ENCODE data around the gene BMPR1A.

DNA sequence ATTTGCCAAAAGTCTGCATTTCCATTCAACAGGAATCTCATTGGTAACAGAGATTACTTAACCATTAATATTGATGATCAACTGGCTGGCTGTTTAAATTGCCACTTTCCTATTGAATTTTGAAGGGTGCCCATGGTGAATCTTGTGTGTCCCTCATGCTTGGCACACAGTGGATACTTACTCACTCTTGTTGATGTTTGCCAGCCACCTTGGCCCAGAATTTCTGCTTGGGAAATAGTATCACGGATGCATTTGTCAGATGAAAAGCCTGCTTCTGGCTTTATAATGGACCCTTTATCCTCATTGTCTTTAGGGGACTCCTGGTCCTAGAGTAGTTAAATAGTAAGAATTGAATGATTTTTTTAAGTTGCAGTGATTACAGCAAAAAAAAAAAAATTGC lies 149.0 kb downstream of the BMPR1A start:
- TF ChIP-seq ZFP3 (CRISPR knock-in tag; IDR thresholded peaks at IDR 0.05) (no peak), SNAI2 (CRISPR knock-in tag; IDR thresholded peaks at IDR 0.05) (no peak), ZFP30 (CRISPR knock-in tag; IDR thresholded peaks at IDR 0.05) (no peak), ISL1 (CRISPR knock-in tag; IDR thresholded peaks at IDR 0.05) (no peak)
- TF ChIP-seq, protein P1, sequence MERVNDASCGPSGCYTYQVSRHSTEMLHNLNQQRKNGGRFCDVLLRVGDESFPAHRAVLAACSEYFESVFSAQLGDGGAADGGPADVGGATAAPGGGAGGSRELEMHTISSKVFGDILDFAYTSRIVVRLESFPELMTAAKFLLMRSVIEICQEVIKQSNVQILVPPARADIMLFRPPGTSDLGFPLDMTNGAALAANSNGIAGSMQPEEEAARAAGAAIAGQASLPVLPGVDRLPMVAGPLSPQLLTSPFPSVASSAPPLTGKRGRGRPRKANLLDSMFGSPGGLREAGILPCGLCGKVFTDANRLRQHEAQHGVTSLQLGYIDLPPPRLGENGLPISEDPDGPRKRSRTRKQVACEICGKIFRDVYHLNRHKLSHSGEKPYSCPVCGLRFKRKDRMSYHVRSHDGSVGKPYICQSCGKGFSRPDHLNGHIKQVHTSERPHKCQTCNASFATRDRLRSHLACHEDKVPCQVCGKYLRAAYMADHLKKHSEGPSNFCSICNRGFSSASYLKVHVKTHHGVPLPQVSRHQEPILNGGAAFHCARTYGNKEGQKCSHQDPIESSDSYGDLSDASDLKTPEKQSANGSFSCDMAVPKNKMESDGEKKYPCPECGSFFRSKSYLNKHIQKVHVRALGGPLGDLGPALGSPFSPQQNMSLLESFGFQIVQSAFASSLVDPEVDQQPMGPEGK (CRISPR knock-in tag; IDR thresholded peaks at IDR 0.05; ENCODE audit: borderline replicate concordance): no peak

Data from SK-N-SH treated with all-trans-retinoic acid at 6 μM for 48 hours (cell line).